ENCODE data around the gene STIL. TPM values are rescaled to one million over a fixed set of nuclear protein-coding genes. Genes with fewer than 3 reads are reported as not detected.
A peak's percentile ranks its signal among the peaks of the same experiment; 100 is the strongest.

STIL gene
- total RNA-seq, 1 experiment from 2014 or later, result 29.7 TPM

GRCh38 chr1:47257224-47257623 is 56.7 kb downstream of the STIL start:
- POLR2A ChIA-PET, result no interaction called here
- peaks cover 35% of the 10 kb centered on the region for H3K36me3 Mint-ChIP-seq
- CTCF ChIA-PET, result interaction anchor here (1.0 kb wide), 1 partner anchor 78 kb away, joined by 3 read pairs; no protein-coding TSS in a partner anchor
- H3K4me3 Mint-ChIP-seq, result no peak overlapping the region
- H3K27ac Mint-ChIP-seq, result no peak overlapping the region
- ATAC-seq (no peak), DNase-seq (ENCODE audit: low spot score) (no peak)
- no peaks in the 10 kb centered on the region for H3K27me3 Mint-ChIP-seq (ENCODE audit: low read depth)
- TF ChIP-seq IRF1 (CRISPR knock-in tag; IDR thresholded peaks at IDR 0.05), result no peak
- TF ChIP-seq ESRRA (CRISPR knock-in tag; IDR thresholded peaks at IDR 0.05; ENCODE audit: borderline replicate concordance), result no peak
- no peaks in the 10 kb centered on the region for H3K4me1 Mint-ChIP-seq
- no peaks in the 10 kb centered on the region for H3K9me3 Mint-ChIP-seq

GRCh38 chr1:47252795-47253194 is 61.2 kb downstream of the STIL start:
- no peak for ATAC-seq
- H3K9me3 Mint-ChIP-seq, result no peaks in the 10 kb centered on the region
- no peak for DNase-seq (ENCODE audit: low spot score)
- H3K27me3 Mint-ChIP-seq (ENCODE audit: low read depth), result no peaks in the 10 kb centered on the region
- TF ChIP-seq FOXJ3 (CRISPR knock-in tag; IDR thresholded peaks at IDR 0.05; ENCODE audit: borderline replicate concordance), result no peak
- no peak for TF ChIP-seq IRF2 (CRISPR knock-in tag; IDR thresholded peaks at IDR 0.05; ENCODE audit: borderline replicate concordance, low read depth)
- no peak for TF ChIP-seq NFYB (CRISPR knock-in tag; conservative IDR thresholded peaks at IDR 0.05; ENCODE audit: low read depth)
- TF ChIP-seq ATF2 (CRISPR knock-in tag; IDR thresholded peaks at IDR 0.05; ENCODE audit: borderline replicate concordance, low read depth), result no peak
- TF ChIP-seq ZNF121 (CRISPR knock-in tag; IDR thresholded peaks at IDR 0.05), result peak; percentile 59; the same call in 1 of the 2 replicates
- ChIA-PET CTCF (interaction anchor here (0.6 to 1.7 kb wide), 2 partner anchors 9 to 10 kb away, joined by 3 to 6 read pairs; no protein-coding TSS in a partner anchor), POLR2A (no interaction called here)
- no peak overlapping the region for H3K4me3 Mint-ChIP-seq
- peaks cover 31% of the 10 kb centered on the region for H3K36me3 Mint-ChIP-seq
- no peak overlapping the region for H3K27ac Mint-ChIP-seq
- no peaks in the 10 kb centered on the region for H3K4me1 Mint-ChIP-seq

- POLR2A ChIA-PET, result no interaction called here
- TF ChIP-seq CDX4 (CRISPR knock-in tag; IDR thresholded peaks at IDR 0.05; ENCODE audit: borderline replicate concordance), result no peak
- no peak for TF ChIP-seq ZNF281 (CRISPR knock-in tag; IDR thresholded peaks at IDR 0.05)
- no peak for TF ChIP-seq E2F5 (CRISPR knock-in tag; IDR thresholded peaks at IDR 0.05)
- no peak for TF ChIP-seq SMAD4 (CRISPR knock-in tag; IDR thresholded peaks at IDR 0.05)
- TF ChIP-seq MXD4 (CRISPR knock-in tag; IDR thresholded peaks at IDR 0.05; ENCODE audit: borderline replicate concordance), result no peak
- no peak for TF ChIP-seq NR1H2 (CRISPR knock-in tag; IDR thresholded peaks at IDR 0.05)
- TF ChIP-seq GRHL2 (CRISPR knock-in tag; IDR thresholded peaks at IDR 0.05; ENCODE audit: insufficient replicate concordance, severe bottlenecking), result no peak
- TF ChIP-seq EMX1 (CRISPR knock-in tag; IDR thresholded peaks at IDR 0.05), result no peak
- no peak for TF ChIP-seq NFYB (CRISPR knock-in tag; conservative IDR thresholded peaks at IDR 0.05; ENCODE audit: low read depth)
- no peak for TF ChIP-seq ZNF423 (CRISPR knock-in tag; IDR thresholded peaks at IDR 0.05)
- TF ChIP-seq IRF1 (CRISPR knock-in tag; IDR thresholded peaks at IDR 0.05), result no peak
- TF ChIP-seq SP1 (CRISPR knock-in tag; conservative IDR thresholded peaks at IDR 0.05), result no peak
- no peak for TF ChIP-seq USF2 (CRISPR knock-in tag; IDR thresholded peaks at IDR 0.05)
- TF ChIP-seq ZNF416 (CRISPR knock-in tag; IDR thresholded peaks at IDR 0.05), result no peak
- no peak for TF ChIP-seq FOXJ3 (CRISPR knock-in tag; IDR thresholded peaks at IDR 0.05; ENCODE audit: borderline replicate concordance)
- TF ChIP-seq E2F1 (CRISPR knock-in tag; IDR thresholded peaks at IDR 0.05), result no peak
- TF ChIP-seq KAT7 (CRISPR knock-in tag; IDR thresholded peaks at IDR 0.05; ENCODE audit: borderline replicate concordance), result no peak
These were observed 61.6 kb downstream of the STIL start for GRCh38 chr1:47252369-47252768.

More at GRCh38 chr1:47252369-47252768, 61.6 kb downstream of the STIL start:
- DNase-seq (ENCODE audit: low spot score), result no peak
- no peak overlapping the region for H3K27ac Mint-ChIP-seq
- H3K27me3 Mint-ChIP-seq (ENCODE audit: low read depth), result no peaks in the 10 kb centered on the region
- CTCF ChIA-PET, result interaction anchor here (0.6 to 2.2 kb wide), 3 partner anchors 8 to 73 kb away, joined by 3 to 9 read pairs (median 6); no protein-coding TSS in a partner anchor
- no peak overlapping the region for H3K4me3 Mint-ChIP-seq
- no peak for ATAC-seq
- peaks cover 28% of the 10 kb centered on the region for H3K36me3 Mint-ChIP-seq
- H3K9me3 Mint-ChIP-seq, result no peaks in the 10 kb centered on the region
- H3K4me1 Mint-ChIP-seq, result no peaks in the 10 kb centered on the region
